Measurements from ENCODE around the gene BMP6. TPM values are rescaled to one million over a fixed set of nuclear protein-coding genes. Genes with fewer than 3 reads are reported as not detected.

Gene BMP6
- total and polyA plus RNA-seq, 2 donors (not counting 3 experiments of a cell fraction or from before 2014, with no cell fraction given), result 221 to 276 TPM

DNA sequence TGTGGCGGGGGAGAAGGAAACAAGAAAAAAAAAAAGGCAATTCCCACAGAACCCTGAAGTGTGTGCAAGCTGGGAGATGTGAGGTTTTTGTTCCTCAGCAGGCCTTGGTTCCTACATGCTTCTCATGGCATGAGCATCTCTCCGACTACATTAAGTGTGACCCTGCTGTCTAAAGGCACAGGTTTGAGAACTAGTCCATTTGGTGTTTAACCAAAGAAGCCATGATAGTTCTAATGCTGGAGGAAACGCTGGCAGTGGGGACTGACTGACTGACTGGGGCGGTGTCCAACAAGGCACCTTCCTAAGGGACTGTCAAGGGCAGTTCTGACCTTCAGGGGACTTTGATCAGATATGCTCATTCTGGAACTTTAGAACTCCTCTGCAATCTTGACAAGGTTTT, 180.8 kb downstream of the BMP6 start:
- H4K20me1 ChIP-seq (replicated peaks; ENCODE audit: control insufficient read depth, extremely low read depth, insufficient read depth, low read length), result no peaks in the 10 kb centered on the region

More for the DNA sequence above, 180.8 kb downstream of the BMP6 start:
- Histone ChIP-seq H3K36me3 (ENCODE audit: control insufficient read depth in 2 of 2, extremely low read depth in 1 of 2, insufficient read depth in 2 of 2, low read length in 2 of 2) (peaks cover 41 to 56% of the 10 kb centered on the region in 2 experiments), H3K4me3 (replicated peaks in 1 of 3; ENCODE audit: insufficient read depth in 1 of 3, low read depth in 1 of 3, low read length in 3 of 3) (peak overlapping the region in 2 of 3 experiments; percentile 76 to 97), H3K27me3 (ENCODE audit: control insufficient read depth in 2 of 2, insufficient read depth in 2 of 2, low read length in 2 of 2) (no peaks in the 10 kb centered on the region), H3K27ac (ENCODE audit: insufficient read depth, low read depth, low read length) (peak overlapping the region; percentile 94), H3K4me2 (ENCODE audit: insufficient read depth, low read length) (peak overlapping the region; percentile 98), H3K9me3 (replicated peaks; ENCODE audit: control insufficient read depth, insufficient read depth, low read length) (no peaks in the 10 kb centered on the region), H3K9ac (replicated peaks; ENCODE audit: extremely low read depth, insufficient read depth, low read length) (peak overlapping the region; percentile 95), H3K79me2 (ENCODE audit: control insufficient read depth, insufficient read depth, low read length) (peaks cover 86% of the 10 kb centered on the region), H3K9me1 (replicated peaks; ENCODE audit: control insufficient read depth, extremely low read depth, insufficient read depth, low read length) (no peaks in the 10 kb centered on the region), H2AFZ (ENCODE audit: low read depth, low read length) (no peak overlapping the region), H3K4me1 (ENCODE audit: control insufficient read depth, extremely low read depth, insufficient read depth, low read length) (peaks cover 71% of the 10 kb centered on the region)
- no peak for FAIRE-seq
- TF ChIP-seq POLR2AphosphoS5 (IDR thresholded peaks at IDR 0.05; ENCODE audit: insufficient read depth, low read depth, low read length) (peak; percentile 24), JUN (IDR thresholded peaks at IDR 0.05; ENCODE audit: borderline replicate concordance, insufficient read depth, insufficient read length, low read depth) (no peak), MAX (IDR thresholded peaks at IDR 0.05; ENCODE audit: insufficient read depth, insufficient read length) (no peak), MYC (IDR thresholded peaks at IDR 0.05; ENCODE audit: low read depth, low read length) (no peak), EZH2 (IDR thresholded peaks at IDR 0.05; ENCODE audit: borderline replicate concordance, low read depth, low read length, severe bottlenecking) (no peak)
- TF ChIP-seq, protein P1, sequence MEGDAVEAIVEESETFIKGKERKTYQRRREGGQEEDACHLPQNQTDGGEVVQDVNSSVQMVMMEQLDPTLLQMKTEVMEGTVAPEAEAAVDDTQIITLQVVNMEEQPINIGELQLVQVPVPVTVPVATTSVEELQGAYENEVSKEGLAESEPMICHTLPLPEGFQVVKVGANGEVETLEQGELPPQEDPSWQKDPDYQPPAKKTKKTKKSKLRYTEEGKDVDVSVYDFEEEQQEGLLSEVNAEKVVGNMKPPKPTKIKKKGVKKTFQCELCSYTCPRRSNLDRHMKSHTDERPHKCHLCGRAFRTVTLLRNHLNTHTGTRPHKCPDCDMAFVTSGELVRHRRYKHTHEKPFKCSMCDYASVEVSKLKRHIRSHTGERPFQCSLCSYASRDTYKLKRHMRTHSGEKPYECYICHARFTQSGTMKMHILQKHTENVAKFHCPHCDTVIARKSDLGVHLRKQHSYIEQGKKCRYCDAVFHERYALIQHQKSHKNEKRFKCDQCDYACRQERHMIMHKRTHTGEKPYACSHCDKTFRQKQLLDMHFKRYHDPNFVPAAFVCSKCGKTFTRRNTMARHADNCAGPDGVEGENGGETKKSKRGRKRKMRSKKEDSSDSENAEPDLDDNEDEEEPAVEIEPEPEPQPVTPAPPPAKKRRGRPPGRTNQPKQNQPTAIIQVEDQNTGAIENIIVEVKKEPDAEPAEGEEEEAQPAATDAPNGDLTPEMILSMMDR (IDR thresholded peaks at IDR 0.05; ENCODE audit: extremely low read depth in 1 of 2, insufficient read depth in 1 of 2, low read depth in 1 of 2, low read length in 2 of 2), result no peak
- POLR2A ChIA-PET, result interaction anchor here (0.7 to 2.3 kb wide), 5 partner anchors 86 to 316 kb away, joined by 4 to 11 read pairs (median 6); no protein-coding TSS in a partner anchor
- intact Hi-C loops (cut with micrococcal nuclease) (loop anchor here (10.0 kb wide), 1 partner anchor 308 kb away; no protein-coding TSS in a partner anchor), dilution Hi-C loops (cut with MboI; ENCODE audit: extremely low pct_ligation_motif_present, low sequenced_read_pairs) (no loop called here)
- DNase-seq (ENCODE audit: low read depth, low spot score), result peak; percentile 34
- BruUV-seq (replicated peaks), result no TSS peak
- CTCF ChIA-PET, result interaction anchor here (2.6 to 2.8 kb wide), 2 partner anchors 85 to 100 kb away, joined by 17 to 25 read pairs; no protein-coding TSS in a partner anchor

Data from endothelial cell of umbilical vein (primary cell).